Activated CD8-positive, alpha-beta memory T cell treated with anti-CD3 and anti-CD28 coated beads, Interleukin-2, amount 50 U/mL, for 1 hour (primary cell): Measurements from ENCODE around the gene HOXC6.

Source experiments
- DNase-seq: peaks from one replicate; pipeline ENCODE4 v3.0.0-alpha.2; 2020; ENCODE audit errors: extremely low read depth

Gene HOXC6

GRCh38 chr12:54002915-54003389 is 25.3 kb upstream of the HOXC6 start:
- DNase-seq = no peak

- no peak for DNase-seq
Observed at GRCh38 chr12:54003625-54004024, 24.6 kb upstream of the HOXC6 start.

- DNase-seq = no peak
Observed at GRCh38 chr12:54004063-54004840, 24.0 kb upstream of the HOXC6 start.

DNA sequence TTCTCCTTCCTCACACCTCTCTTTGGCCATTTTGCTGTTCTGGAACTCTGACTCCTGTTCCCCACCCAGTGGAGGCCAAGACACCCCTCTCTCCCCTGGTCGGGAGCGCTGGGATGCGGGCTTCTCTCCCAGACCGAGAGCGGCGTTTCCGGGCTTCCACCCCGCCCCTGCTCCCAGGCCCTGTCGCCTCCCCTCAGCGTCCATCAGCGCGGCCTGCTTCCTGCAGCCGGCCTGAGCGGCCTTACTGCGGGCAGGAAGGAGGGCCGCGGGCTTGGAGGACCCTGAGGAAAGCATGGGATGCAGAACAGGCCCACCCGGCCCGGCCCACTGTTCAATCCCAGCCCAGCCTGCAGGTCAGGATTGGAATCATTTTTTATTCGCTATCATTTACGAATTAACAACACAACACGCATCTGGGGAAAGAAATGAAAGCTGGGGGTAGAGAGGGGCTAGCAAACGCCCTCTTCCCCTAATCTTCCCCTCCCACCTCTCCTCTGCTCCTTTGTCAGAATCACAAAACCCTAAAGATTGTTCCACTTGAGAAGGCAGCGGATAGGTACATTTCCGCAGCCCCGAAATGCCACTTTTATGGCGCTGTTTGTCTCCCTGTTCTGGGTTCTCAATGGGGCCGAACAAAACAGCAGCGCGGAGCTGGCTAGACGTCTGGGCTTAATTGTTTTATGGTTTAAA is 23.3 kb upstream of the HOXC6 start:
- DNase-seq = no peak

DNA sequence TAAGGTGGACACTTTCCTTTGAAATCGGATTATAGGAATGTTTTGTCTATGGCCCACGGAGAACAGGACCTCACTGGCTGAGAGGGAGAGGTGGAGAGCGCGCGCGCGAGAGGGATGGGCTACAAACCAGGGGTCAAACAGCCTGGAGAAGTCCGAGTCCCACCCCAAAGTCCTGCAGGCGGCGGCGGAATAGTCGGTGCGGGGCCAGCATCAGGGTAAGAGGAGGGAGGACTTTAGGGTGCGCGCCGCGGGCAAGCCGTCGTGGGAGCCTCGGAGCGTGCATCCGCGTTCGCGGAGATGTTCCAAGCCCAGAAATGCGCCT is 22.7 kb upstream of the HOXC6 start:
- no peak for DNase-seq

GRCh38 chr12:54005853-54006558 is 22.2 kb upstream of the HOXC6 start:
- peak; percentile 57 for DNase-seq

DNA sequence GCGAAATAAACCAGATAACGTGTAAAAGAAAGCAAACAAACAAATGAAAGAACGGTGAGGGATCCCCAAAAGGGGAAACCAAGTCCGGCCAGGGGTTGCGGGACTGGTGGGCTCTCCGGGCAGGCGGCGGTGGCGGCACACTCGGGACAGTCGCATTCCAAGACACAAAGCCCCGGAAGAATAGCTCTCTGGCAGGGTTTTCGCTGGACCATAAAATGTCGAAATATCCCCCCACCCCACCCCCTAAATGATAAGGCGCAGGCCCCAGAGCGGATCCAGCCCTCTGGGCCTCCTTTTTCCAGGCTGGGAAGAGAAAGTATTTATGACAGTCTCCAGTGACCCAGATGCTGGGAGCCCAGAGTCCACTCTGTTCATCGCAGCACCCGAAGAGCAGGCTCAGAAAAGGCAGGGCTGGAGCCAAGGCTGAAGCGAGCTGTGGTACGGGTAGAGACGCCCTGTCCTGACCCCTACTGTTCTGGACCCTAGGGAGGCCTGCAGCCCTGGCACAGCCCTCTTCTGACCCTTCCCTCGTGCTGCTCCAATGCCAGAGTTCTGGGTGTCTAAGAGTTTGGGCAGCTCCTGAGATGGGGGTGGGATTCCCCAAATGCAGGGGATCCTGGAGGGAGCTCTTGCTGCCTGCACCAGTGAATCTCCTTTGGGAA is 21.6 kb upstream of the HOXC6 start:
- DNase-seq = no peak

DNA sequence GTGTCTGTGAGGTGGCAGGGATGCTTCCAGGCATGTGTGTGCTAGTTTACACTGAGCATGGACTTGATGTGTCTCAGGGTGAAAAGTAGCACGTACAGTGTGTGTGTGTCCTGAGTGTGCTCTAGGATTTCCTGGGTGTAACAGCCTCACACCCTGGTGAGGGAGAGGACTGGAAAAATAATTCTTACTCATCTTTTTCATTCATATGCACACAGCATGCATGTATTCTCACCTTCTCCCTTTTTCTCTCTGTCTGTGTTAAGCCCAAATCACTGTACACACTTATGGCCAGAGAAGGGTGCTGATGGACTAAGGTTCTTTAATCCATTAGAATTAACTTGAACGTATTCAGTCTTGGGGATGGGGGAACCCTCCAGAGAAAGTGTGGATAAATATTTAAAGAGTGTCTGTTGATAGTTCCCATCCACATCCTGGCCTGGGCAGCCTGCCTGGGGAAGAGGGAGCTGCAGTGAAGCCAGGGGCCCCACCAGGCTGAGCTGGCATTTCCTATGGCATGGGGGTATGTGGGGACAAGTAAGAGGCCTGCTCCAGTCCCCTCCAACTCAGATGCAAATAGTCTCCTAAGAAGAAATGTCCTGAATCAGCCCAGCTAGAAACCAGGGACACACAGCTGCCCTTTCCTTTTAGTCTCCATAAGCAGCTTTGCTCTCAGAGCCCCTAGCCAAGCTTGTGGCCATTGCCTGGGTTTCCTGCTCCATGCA is 20.5 kb upstream of the HOXC6 start:
- no peak for DNase-seq

DNA sequence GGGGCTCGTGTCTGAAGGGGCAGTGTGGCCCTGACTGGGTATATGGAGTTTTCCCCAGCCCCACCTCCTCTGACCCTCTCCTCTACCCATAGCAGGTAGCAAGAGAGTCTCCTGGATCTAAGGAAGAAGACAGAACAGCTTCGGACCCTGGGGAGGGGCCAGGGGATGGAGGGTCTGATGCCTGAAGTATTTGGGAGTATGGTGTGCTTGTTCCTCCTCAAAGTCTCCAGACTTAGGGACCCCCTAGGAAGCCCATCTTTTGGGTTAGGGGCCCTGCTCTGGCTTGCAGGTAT is 20.0 kb upstream of the HOXC6 start:
- DNase-seq = no peak

DNA sequence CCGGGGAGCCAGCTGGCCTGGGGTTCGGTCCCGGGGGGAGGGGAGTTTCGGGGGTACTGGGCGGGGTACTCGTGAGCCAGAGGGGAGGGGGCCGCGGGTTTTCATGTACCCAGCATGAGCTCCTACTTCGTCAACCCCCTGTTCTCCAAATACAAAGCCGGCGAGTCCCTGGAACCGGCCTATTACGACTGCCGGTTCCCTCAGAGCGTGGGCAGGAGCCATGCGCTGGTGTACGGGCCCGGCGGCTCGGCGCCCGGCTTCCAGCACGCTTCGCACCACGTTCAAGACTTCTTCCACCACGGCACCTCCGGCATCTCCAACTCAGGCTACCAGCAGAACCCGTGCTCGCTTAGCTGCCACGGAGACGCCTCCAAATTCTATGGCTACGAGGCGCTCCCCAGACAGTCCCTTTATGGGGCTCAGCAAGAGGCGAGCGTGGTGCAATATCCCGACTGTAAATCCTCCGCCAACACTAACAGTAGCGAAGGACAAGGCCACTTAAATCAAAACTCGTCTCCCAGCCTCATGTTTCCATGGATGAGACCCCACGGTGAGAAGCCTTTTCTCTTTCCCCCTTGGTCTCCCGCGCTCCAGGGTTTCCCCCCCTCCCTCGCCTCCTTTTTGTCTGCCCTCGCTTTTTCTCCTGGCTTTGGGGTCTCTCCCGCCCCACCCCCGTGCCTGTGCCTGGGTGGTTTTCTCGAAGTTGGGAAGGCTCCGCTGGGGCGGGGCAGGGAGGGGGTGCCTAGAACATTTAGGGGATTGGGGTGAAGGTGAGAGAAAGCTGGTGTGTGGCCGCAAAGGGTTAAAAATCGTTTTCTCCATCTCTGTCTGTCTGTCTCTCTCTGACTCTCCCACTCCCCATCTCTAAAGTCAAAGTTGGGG is 18.8 kb upstream of the HOXC6 start:
- no peak for DNase-seq

- no peak for DNase-seq
Observed at GRCh38 chr12:54010053-54010971, 17.9 kb upstream of the HOXC6 start.

- DNase-seq = no peak
Observed at GRCh38 chr12:54010972-54011664, 17.1 kb upstream of the HOXC6 start.

DNA sequence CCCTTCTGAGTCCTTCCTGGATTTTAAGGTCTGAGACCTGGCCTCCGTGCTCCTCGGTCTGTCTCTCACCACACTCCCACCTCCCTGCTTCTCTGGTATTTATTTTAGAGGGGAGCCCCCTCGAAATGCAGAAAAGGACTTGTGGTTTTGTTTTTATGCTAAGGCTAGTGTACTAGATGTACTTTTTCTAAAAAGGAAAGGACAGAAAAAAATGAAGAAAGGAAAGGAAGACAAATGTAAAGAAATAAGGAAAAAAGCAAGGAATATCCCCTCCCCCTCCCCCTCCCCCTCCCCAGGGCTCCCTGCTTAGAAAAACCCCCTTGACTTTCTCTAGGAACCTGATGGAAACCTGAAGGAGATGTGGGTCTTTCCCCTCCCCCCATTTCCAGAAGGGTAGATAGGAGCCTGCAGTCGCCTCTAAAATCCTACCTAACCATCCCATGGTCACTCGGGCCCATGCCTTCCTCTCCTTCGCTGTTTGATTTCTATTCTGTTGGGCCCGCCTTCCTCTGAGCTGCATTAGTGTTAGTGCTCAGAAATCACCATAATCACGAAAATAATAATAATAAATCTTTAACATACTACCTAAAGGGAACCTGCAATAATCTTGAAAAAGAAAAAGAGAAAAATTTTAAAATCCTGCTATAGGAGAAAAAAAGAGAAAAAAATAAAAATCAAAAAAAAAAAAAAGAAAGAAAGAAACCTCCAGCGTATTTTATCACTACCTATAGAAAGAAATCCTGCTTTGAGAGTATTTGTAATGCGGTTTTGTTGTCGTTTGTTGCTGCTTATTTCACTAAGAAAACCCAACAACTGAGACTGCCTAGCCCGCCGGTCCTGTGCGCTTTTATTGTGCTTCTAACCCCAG is 16.3 kb upstream of the HOXC6 start:
- DNase-seq = no peak

GRCh38 chr12:54012631-54013409 is 15.4 kb upstream of the HOXC6 start:
- DNase-seq = no peak

DNA sequence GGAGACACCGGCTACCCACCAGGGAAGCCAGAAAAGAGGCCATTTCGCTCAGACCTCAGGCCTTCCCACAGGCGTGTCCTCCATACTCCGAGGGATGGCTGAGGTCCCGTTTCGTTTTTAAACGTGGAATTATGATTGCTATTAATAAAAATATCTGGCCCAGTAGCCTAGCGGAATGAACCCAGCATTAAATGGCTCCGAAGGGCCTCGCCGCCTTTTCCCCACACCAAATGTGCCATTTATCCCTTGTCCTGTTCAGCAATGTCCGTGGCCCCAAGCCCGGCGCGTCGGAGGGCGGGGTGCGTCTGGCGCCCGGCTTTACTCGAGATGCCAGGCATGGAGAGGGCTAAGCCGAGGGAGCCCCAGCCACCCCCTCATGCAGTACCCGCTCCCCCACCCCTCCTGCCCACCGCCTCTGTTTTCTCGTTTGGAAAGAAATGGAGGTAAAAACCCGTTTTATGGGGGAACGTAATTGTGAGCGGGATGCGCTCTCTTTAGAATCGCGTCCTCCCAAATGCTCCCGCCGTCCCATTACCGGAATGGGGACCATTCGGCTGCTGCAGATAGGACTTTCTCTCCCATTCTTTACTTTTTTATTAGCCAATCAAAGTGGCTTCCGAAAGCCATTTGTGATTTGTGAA is 13.7 kb upstream of the HOXC6 start:
- no peak for DNase-seq

- no peak for DNase-seq
Observed at GRCh38 chr12:54015018-54015931, 13.0 kb upstream of the HOXC6 start.
